ENCODE measurements around the gene BLTP1.
"Not testable (repeated sequence)": the region's sequence is repeated elsewhere in the genome, so short reads cannot be mapped to it uniquely, and the experiment has no call there.

The BLTP1 gene

GRCh38 chr4:122151982-122152710, at the start of gene BLTP1:
Gene BLTP1 (plus strand): TSS chr4:122152331. CDS start chr4:122170648, 18,317 bp downstream.
- DNase-seq (ENCODE audit: extremely low read depth, low read depth): peak; percentile 54
- TF ChIP-seq CTCF (IDR thresholded peaks at IDR 0.05; ENCODE audit: low read depth, low read length): peak; percentile 3

GRCh38 chr4:122104184-122104583, 47.9 kb upstream of the BLTP1 start:
- no peak for DNase-seq (ENCODE audit: extremely low read depth, low read depth)

GRCh38 chr4:122107680-122108079, 44.5 kb upstream of the BLTP1 start:
- DNase-seq (ENCODE audit: extremely low read depth, low read depth): no peak
- no peak for TF ChIP-seq CTCF (IDR thresholded peaks at IDR 0.05; ENCODE audit: low read depth, low read length)

More at GRCh38 chr4:122104184-122104583, 47.9 kb upstream of the BLTP1 start:
- TF ChIP-seq CTCF (IDR thresholded peaks at IDR 0.05; ENCODE audit: low read depth, low read length): no peak

- not testable (repeated sequence) for DNase-seq (ENCODE audit: extremely low read depth, low read depth)
These were observed 41.8 kb upstream of the BLTP1 start for GRCh38 chr4:122110304-122110703.

- DNase-seq (ENCODE audit: extremely low read depth, low read depth): no peak
- no peak for TF ChIP-seq CTCF (IDR thresholded peaks at IDR 0.05; ENCODE audit: low read depth, low read length)
These were observed 34.4 kb upstream of the BLTP1 start for GRCh38 chr4:122117743-122118142.

- no peak for DNase-seq (ENCODE audit: extremely low read depth, low read depth)
- TF ChIP-seq CTCF (IDR thresholded peaks at IDR 0.05; ENCODE audit: low read depth, low read length): no peak
These were observed 33.9 kb upstream of the BLTP1 start for GRCh38 chr4:122118243-122118642.

GRCh38 chr4:122119739-122120138, 32.4 kb upstream of the BLTP1 start:
- no peak for TF ChIP-seq CTCF (IDR thresholded peaks at IDR 0.05; ENCODE audit: low read depth, low read length)
- DNase-seq (ENCODE audit: extremely low read depth, low read depth): no peak

- no peak for DNase-seq (ENCODE audit: extremely low read depth, low read depth)
- TF ChIP-seq CTCF (IDR thresholded peaks at IDR 0.05; ENCODE audit: low read depth, low read length): no peak
These were observed 30.5 kb upstream of the BLTP1 start for GRCh38 chr4:122121593-122121992.
